Osteoblast (primary cell): ENCODE data around the gene KLHL29. TPM values are rescaled to one million over a fixed set of nuclear protein-coding genes. Genes with fewer than 3 reads are reported as not detected.

Experiments
- DNase-seq: peaks from one replicate; pipeline ENCODE4 v3.0.0; 2011; ENCODE audit warnings: low spot score, mixed read lengths; ENCODE audit not compliant: insufficient read length; ENCODE audit errors: missing footprints
- H2AFZ ChIP-seq: 2 replicates; pipeline ENCODE4 v1.6.0; 2011; ENCODE audit warnings: mild to moderate bottlenecking, low read length
- H3K27ac ChIP-seq: 2 replicates; pipeline ENCODE4 v1.5.1; 2011; ENCODE audit warnings: mild to moderate bottlenecking, low read depth, low read length, moderate library complexity
- H3K27me3 ChIP-seq: 2 replicates; pipeline ENCODE4 v1.6.0; 2012; ENCODE audit warnings: mild to moderate bottlenecking, control low read depth, inconsistent platforms, low read length, moderate library complexity; ENCODE audit not compliant: insufficient read depth
- H3K36me3 ChIP-seq: 2 replicates; pipeline ENCODE4 v1.5.1; 2011; ENCODE audit warnings: mild to moderate bottlenecking, low read length, control low read depth, moderate library complexity; ENCODE audit not compliant: insufficient read depth
- H3K4me1 ChIP-seq: 2 replicates; pipeline ENCODE4 v1.5.1; 2011; ENCODE audit warnings: mild to moderate bottlenecking, low read length, control low read depth, moderate library complexity; ENCODE audit not compliant: insufficient read depth
- H3K4me2 ChIP-seq: 2 replicates; pipeline ENCODE4 v1.6.0; 2011; ENCODE audit warnings: mild to moderate bottlenecking, low read length; ENCODE audit not compliant: insufficient read depth
- H3K4me3 ChIP-seq: fragments of 200-600 bp; sonication (generic); 3 replicates; pipeline ENCODE4 v1.5.1; 2012; ENCODE audit warnings: mild to moderate bottlenecking, low read length, inconsistent platforms; ENCODE audit not compliant: insufficient read depth
- H3K79me2 ChIP-seq: 2 replicates; pipeline ENCODE4 v1.6.0; 2012; ENCODE audit warnings: mild to moderate bottlenecking, low read length, control low read depth, inconsistent platforms; ENCODE audit not compliant: insufficient read depth
- H3K9me3 ChIP-seq: 2 replicates; pipeline ENCODE4 v1.5.1; 2011; ENCODE audit warnings: low read depth, low read length, control low read depth
- H4K20me1 ChIP-seq: 2 replicates; pipeline ENCODE4 v1.6.0; 2012; ENCODE audit warnings: mild to moderate bottlenecking, low read length, control low read depth; ENCODE audit not compliant: insufficient read depth
- total RNA-seq: library from RNA; depleted of rRNA; stranded (reverse); fragments of >200 nt; gene quantifications from 2 replicates; pipeline ENCODE4 v1.2.3, GENCODE V29; 2012
- TF ChIP-seq, protein P1 (sequence below): IDR thresholded peaks from 2 replicates; pipeline ENCODE4 v1.5.1; 2011; ENCODE audit warnings: mild to moderate bottlenecking, low read depth, low read length, moderate library complexity; ENCODE audit errors: extremely low read depth

The KLHL29 gene
- total RNA-seq, 1 donor: 3.3 TPM

DNA sequence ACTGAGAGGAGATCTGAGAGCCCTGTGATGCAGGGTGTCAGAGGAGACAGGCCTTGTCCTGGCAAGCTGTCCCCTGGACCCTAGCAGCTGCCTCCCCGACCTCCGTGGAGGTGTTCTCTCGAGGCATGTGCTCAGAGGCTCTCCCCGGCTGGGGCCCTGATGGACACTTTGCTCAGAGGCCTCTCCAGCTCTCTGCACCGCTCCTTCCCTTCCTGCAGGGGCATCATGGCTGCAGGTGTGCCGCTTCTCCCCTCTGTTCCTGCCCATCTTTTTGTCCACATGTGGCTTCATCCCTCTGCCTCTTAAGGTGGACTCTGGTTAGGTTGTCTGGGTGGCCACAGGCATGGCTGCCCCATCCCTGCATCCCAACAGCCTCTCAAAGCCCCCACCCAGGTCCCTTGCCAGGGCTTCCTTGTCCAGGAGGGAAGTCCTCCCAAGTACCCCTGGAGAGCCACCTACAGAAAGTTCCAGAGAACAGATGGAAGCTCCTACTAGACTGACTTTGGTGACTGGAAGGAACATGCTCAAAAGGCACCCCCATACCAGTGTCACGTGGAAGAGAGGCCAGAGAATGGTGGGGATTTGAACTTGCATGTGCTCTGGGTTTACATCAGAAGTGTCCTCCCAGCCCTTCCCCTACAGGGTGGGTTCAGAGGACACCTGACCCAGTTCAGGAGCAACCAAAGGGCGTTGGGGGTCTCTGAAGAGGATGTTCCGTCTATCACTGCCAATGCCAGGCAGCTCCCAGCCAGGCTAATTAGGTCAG is 120.4 kb downstream of the KLHL29 start:
- Histone ChIP-seq H3K4me1 (no peaks in the 10 kb centered on the region), H3K9me3 (no peaks in the 10 kb centered on the region), H4K20me1 (no peaks in the 10 kb centered on the region), H3K4me3 (no peak overlapping the region), H3K27me3 (no peaks in the 10 kb centered on the region), H2AFZ (no peak overlapping the region), H3K27ac (no peak overlapping the region), H3K4me2 (no peak overlapping the region), H3K36me3 (no peaks in the 10 kb centered on the region), H3K79me2 (no peaks in the 10 kb centered on the region)
- TF ChIP-seq, protein P1, sequence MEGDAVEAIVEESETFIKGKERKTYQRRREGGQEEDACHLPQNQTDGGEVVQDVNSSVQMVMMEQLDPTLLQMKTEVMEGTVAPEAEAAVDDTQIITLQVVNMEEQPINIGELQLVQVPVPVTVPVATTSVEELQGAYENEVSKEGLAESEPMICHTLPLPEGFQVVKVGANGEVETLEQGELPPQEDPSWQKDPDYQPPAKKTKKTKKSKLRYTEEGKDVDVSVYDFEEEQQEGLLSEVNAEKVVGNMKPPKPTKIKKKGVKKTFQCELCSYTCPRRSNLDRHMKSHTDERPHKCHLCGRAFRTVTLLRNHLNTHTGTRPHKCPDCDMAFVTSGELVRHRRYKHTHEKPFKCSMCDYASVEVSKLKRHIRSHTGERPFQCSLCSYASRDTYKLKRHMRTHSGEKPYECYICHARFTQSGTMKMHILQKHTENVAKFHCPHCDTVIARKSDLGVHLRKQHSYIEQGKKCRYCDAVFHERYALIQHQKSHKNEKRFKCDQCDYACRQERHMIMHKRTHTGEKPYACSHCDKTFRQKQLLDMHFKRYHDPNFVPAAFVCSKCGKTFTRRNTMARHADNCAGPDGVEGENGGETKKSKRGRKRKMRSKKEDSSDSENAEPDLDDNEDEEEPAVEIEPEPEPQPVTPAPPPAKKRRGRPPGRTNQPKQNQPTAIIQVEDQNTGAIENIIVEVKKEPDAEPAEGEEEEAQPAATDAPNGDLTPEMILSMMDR: no peak
- DNase-seq: no peak

DNA sequence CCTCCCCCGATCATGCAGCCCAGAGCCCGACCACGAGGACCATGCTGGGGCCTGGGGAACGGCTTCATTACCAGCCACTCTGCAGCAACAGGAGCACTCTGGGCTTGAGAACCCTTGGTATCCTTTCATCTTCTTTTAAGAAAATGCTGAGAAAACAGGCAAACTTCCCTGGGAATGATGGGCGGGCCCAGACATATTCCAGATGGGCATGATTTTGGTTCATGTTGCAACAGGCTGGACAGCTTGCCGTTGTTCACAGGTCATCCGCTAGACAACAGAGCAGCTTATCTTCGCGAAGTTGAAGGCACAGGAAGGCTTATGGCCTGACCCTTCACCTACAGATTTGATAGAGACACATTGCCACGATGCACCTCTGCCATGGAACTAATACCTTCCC is 121.0 kb downstream of the KLHL29 start:
- H3K4me3 ChIP-seq: no peak overlapping the region
- H3K4me2 ChIP-seq: no peak overlapping the region
- H3K36me3 ChIP-seq: no peaks in the 10 kb centered on the region
- TF ChIP-seq, protein P1: no peak
- no peaks in the 10 kb centered on the region for H3K4me1 ChIP-seq
- no peak overlapping the region for H2AFZ ChIP-seq
- no peak overlapping the region for H3K27ac ChIP-seq
- H3K27me3 ChIP-seq: no peaks in the 10 kb centered on the region
- H4K20me1 ChIP-seq: no peaks in the 10 kb centered on the region
- no peaks in the 10 kb centered on the region for H3K79me2 ChIP-seq
- no peaks in the 10 kb centered on the region for H3K9me3 ChIP-seq
- DNase-seq: no peak

DNA sequence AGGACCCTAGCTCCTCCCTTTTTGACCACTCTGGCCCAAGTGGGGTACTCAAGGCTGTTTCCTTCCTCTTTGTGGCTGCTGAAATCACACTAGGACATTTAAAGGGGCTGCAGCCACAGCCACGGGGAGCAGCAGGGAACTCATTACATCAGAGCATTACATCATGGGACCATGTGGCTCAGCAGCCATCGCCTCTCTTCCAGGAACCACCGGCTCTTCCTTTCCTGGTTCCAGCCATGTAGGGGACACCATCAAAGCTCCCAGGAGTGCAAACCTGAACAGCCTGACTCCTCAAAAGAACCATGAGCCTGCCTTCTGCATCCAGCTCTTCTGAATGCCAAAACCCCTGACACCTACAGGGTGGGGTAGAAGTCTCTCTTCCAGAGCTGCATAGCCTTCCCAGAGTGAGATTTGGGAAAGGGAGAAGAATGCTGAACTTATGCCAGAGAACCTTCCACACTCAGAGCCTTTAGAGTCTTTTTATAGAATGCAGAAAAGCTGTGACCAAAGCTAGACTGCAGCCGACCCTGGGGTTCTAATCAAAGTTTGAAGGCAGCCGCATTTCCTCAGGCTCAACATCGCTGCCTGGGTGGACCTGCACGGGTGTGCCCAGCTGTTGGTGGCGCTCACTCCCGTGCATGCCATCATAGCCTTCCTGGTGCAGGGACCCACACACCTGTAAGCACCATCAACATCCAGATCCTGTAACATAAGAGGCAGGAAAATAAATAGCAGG is 121.7 kb downstream of the KLHL29 start:
- DNase-seq: no peak
- TF ChIP-seq, protein P1: no peak
- Histone ChIP-seq H2AFZ (no peak overlapping the region), H3K27ac (no peak overlapping the region), H3K4me3 (no peak overlapping the region), H3K9me3 (no peaks in the 10 kb centered on the region), H3K36me3 (no peaks in the 10 kb centered on the region), H3K79me2 (no peaks in the 10 kb centered on the region), H3K4me1 (no peaks in the 10 kb centered on the region), H3K27me3 (no peaks in the 10 kb centered on the region), H3K4me2 (no peak overlapping the region), H4K20me1 (no peaks in the 10 kb centered on the region)

DNA sequence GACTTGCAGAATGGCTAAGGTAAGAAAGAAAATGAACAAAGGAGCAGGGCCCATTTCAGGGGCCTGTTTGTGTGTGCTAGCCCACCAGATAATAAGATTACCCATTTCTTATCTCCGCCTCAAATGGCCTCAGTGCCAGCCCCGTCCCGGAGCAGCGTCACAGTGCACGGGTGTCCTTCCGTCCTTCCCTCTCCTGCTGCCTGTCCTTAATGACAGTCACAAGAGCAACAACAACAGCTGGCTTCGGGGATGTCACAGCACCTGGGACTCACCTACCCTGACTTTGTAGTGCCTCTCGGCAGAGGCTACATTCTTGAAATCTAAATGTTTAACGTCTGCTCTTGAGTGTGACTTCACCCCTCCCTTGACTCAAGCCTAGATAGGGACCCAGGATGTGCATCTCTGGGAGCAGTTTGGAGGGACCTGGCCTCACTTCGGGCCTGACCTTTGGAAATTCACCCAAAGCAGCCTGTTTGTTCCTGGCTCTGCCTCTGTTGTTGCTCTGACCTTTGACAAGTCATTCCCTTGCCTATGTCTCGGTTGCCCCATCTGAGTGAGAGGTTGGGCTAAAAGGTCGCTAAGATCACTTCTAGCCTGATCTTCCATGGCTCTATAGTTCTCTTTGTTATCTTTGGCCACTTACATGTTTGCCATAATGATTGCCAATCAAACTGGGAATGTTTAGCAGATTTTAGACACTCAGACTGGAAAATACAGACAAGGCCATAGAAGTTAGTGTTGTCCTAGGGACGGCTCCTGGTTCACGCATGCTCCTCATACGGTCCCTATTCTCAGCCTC is 122.5 kb downstream of the KLHL29 start:
- H3K27ac ChIP-seq: no peak overlapping the region
- no peaks in the 10 kb centered on the region for H4K20me1 ChIP-seq
- DNase-seq: no peak
- H3K36me3 ChIP-seq: no peaks in the 10 kb centered on the region
- H3K9me3 ChIP-seq: no peaks in the 10 kb centered on the region
- H3K4me3 ChIP-seq: no peak overlapping the region
- H3K79me2 ChIP-seq: no peaks in the 10 kb centered on the region
- H2AFZ ChIP-seq: no peak overlapping the region
- H3K4me2 ChIP-seq: no peak overlapping the region
- H3K27me3 ChIP-seq: no peaks in the 10 kb centered on the region
- TF ChIP-seq, protein P1: no peak
- no peaks in the 10 kb centered on the region for H3K4me1 ChIP-seq
